Activated B cell treated with CpG ODN at 0.5 μM for 24 hours (primary cell): ENCODE measurements around the gene BRD1. TPM values are rescaled to one million over a fixed set of nuclear protein-coding genes. Genes with fewer than 3 reads are reported as not detected.
A peak's percentile ranks its signal among the peaks of the same experiment; 100 is the strongest.

Experiments
- ATAC-seq: fragments of 200-7000 bp; cut with Tn5 transposase; one replicate; pipeline ENCODE4 v1.10.0; 2021; ENCODE audit warnings: low read depth, mild to moderate bottlenecking, moderate library complexity
- CTCF ChIA-PET: fragments of 350-600 bp; sonication (Branson Sonifier 250); formaldehyde crosslinking; loops from one replicate; lab custom pipeline; 2021; ENCODE audit warnings: antibody characterized with exemption; lab: Charles Lee
- POLR2A ChIA-PET: fragments of 350-600 bp; sonication (Branson Sonifier 250); formaldehyde crosslinking; loops from one replicate; lab custom pipeline; 2021; ENCODE audit warnings: antibody characterized with exemption; lab: Charles Lee
- DNase-seq: peaks from one replicate; pipeline ENCODE4 v3.0.0; 2022
- H3K27ac Mint-ChIP-seq: one replicate; pipeline ENCODE4 v1.8.0; 2020; ENCODE audit warnings: mixed read lengths
- H3K27me3 Mint-ChIP-seq: one replicate; pipeline ENCODE4 v1.8.0; 2021; ENCODE audit warnings: mixed read lengths
- H3K36me3 Mint-ChIP-seq: one replicate; pipeline ENCODE4 v1.8.0; 2021; ENCODE audit warnings: low read depth, mixed read lengths
- H3K4me1 Mint-ChIP-seq: one replicate; pipeline ENCODE4 v1.8.0; 2021; ENCODE audit warnings: mixed read lengths
- H3K4me3 Mint-ChIP-seq: one replicate; pipeline ENCODE4 v1.8.0; 2020; ENCODE audit warnings: mild to moderate bottlenecking, mixed read lengths
- H3K9me3 Mint-ChIP-seq: one replicate; pipeline ENCODE4 v1.8.0; 2020; ENCODE audit warnings: mixed read lengths
- CTCF ChIP-seq: fragments of 200-600 bp; IDR thresholded peaks from one replicate; pipeline ENCODE4 v1.8.0; 2022; ENCODE audit warnings: antibody characterized with exemption, mild to moderate bottlenecking
- intact Hi-C: fragments of 100-400 bp; cut with micrococcal nuclease; formaldehyde crosslinking; loops from one replicate; pipeline ENCODE4 v1.15.1; 2024
- total RNA-seq: library from RNA; stranded (reverse); gene quantifications from 2 replicates; pipeline ENCODE4 v1.2.3, GENCODE V29; 2022

Gene BRD1
- total RNA-seq, 1 donor from 2014 or later: 45.8 TPM

DNA sequence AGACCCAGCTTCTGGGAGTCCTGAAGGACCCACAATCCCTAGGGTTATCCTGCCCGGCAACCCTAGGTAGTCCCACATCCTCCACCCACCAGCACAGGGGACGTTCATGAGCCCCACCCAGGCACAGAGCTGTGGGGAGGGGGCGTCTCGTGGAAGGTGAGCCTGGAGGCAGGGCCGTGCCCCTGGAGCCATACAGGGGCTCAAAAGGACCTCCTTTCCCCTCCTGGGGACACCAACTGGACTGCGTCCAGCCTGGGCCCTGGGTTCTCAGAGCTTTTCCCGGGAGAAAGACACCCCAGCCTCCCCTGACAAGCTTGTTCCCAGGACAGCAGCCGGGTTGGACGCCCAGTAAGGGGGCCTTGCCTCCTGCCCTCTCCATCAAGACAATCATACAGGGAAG, 78.4 kb downstream of the BRD1 start:
- CTCF ChIA-PET: no interaction called here
- H3K4me1 Mint-ChIP-seq: no peaks in the 10 kb centered on the region
- no peak for TF ChIP-seq CTCF
- peak; percentile 9 for DNase-seq
- no peak for ATAC-seq
- intact Hi-C loops: no loop called here
- H3K4me3 Mint-ChIP-seq: no peak overlapping the region
- no peaks in the 10 kb centered on the region for H3K27me3 Mint-ChIP-seq
- POLR2A ChIA-PET: no interaction called here
- H3K9me3 Mint-ChIP-seq: peaks cover 30% of the 10 kb centered on the region
- peaks cover 3% of the 10 kb centered on the region for H3K36me3 Mint-ChIP-seq
- no peak overlapping the region for H3K27ac Mint-ChIP-seq

GRCh38 chr22:49748514-49748913, 79.2 kb downstream of the BRD1 start:
- no peak overlapping the region for H3K27ac Mint-ChIP-seq
- CTCF ChIA-PET: no interaction called here
- ATAC-seq (no peak), DNase-seq (no peak)
- no peaks in the 10 kb centered on the region for H3K4me1 Mint-ChIP-seq
- intact Hi-C loops: no loop called here
- POLR2A ChIA-PET: no interaction called here
- TF ChIP-seq CTCF: no peak
- H3K36me3 Mint-ChIP-seq: peaks cover 3% of the 10 kb centered on the region
- H3K4me3 Mint-ChIP-seq: no peak overlapping the region
- H3K27me3 Mint-ChIP-seq: no peaks in the 10 kb centered on the region
- H3K9me3 Mint-ChIP-seq: peaks cover 36% of the 10 kb centered on the region

DNA sequence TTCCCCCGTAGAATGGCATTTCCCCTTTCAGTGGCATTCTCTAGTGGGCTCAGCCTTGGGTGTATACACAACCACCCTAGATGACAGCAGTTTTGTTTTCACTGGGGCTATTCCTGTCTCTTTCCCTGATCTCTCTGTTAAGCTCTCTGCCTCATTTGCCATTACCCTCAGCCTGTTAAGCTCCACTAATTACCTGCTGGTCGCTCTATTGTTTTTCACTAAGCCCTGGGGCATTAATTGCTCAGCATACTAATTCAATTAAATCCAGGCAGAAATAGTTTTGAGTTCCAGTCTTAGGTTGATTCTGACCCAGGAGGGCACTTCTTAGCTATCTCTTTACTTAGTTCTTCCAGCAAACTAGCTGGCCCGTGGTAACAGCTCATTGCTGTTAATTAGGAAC, 80.0 kb downstream of the BRD1 start:
- H3K27me3 Mint-ChIP-seq: peaks cover 2% of the 10 kb centered on the region
- no peak for TF ChIP-seq CTCF
- H3K9me3 Mint-ChIP-seq: peaks cover 38% of the 10 kb centered on the region
- POLR2A ChIA-PET: no interaction called here
- CTCF ChIA-PET: no interaction called here
- no peak for ATAC-seq
- DNase-seq: no peak
- no peaks in the 10 kb centered on the region for H3K4me1 Mint-ChIP-seq
- H3K4me3 Mint-ChIP-seq: no peak overlapping the region
- H3K27ac Mint-ChIP-seq: no peak overlapping the region
- peaks cover 3% of the 10 kb centered on the region for H3K36me3 Mint-ChIP-seq
- intact Hi-C loops: no loop called here

GRCh38 chr22:49747130-49747529, 80.5 kb downstream of the BRD1 start:
- Mint-ChIP-seq H3K9me3 (peaks cover 40% of the 10 kb centered on the region), H3K4me3 (no peak overlapping the region), H3K27ac (no peak overlapping the region), H3K4me1 (no peaks in the 10 kb centered on the region), H3K36me3 (peaks cover 3% of the 10 kb centered on the region), H3K27me3 (peaks cover 3% of the 10 kb centered on the region)
- intact Hi-C loops: no loop called here
- DNase-seq: no peak
- CTCF ChIA-PET: no interaction called here
- no peak for TF ChIP-seq CTCF
- POLR2A ChIA-PET: no interaction called here
- no peak for ATAC-seq

DNA sequence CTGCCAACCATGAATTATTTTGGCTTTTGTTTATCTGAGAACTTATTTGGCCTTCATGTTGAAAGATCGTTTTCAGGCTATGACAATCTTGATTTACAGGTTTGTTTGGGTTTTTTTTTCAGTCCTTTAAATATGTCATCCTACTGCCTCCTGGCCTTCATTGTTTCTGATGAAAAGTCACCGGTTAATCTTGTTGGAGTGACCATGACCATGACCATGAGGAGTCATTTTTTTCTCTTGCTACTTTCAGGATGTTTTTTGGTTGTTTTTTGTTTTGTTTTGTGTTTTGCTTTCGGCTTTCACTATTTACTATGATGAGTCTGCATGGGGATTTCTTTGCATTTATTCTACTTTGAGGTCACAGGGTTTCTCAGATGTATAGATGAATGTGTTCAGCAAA, 81.6 kb downstream of the BRD1 start:
- Mint-ChIP-seq H3K27me3 (peaks cover 4% of the 10 kb centered on the region), H3K4me1 (no peaks in the 10 kb centered on the region), H3K36me3 (peaks cover 3% of the 10 kb centered on the region), H3K27ac (no peak overlapping the region), H3K4me3 (no peak overlapping the region), H3K9me3 (peaks cover 40% of the 10 kb centered on the region)
- TF ChIP-seq CTCF: no peak
- ChIA-PET POLR2A (no interaction called here), CTCF (no interaction called here)
- ATAC-seq: no peak
- no peak for DNase-seq
- intact Hi-C loops: no loop called here
